Measurements from ENCODE around the gene TIMM17B.
A peak's percentile ranks its signal among the peaks of the same experiment; 100 is the strongest.
"Not testable (repeated sequence)": the region's sequence is repeated elsewhere in the genome, so short reads cannot be mapped to it uniquely, and the experiment has no call there.

TIMM17B gene

DNA sequence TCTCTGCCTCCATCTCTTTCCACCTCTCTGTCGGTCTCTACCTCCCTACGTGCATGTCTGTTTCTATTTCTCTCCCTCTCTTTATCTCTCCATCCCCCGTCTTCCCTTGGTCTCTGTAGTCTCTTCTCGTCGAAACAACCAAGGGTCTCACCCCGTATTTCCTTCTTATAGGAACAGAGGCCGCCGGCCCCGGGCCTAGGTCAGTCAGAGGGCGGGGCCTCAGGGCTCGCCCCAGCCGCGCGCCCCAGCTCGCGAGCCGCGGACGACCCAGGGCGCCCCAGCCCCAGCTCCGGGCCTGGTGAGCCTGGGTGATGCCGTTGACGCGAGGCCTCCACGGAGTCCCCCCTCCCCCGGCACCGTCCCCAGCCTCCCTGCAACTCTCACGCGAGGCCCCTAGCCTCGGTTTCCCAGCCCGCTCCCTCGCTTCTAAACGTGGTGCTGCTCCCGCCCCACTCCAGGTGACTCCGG lies 6.6 kb downstream of the TIMM17B start:
- Histone ChIP-seq H3K9ac (ENCODE audit: low read length) (peak overlapping the region; percentile 19), H3K4me3 (ENCODE audit: low read depth in 1 of 2, low read length in 2 of 2) (peak overlapping the region; percentile 50 to 61), H3K27me3 (ENCODE audit: control insufficient read depth in 1 of 2, insufficient read depth in 2 of 2, low read length in 2 of 2) (peaks cover 0 to 10% of the 10 kb centered on the region in 2 donors), H3K4me1 (ENCODE audit: insufficient read depth, low read length) (no peaks in the 10 kb centered on the region), H3K9me3 (ENCODE audit: low read length) (no peaks in the 10 kb centered on the region), H3K36me3 (ENCODE audit: insufficient read depth, low read length) (peaks cover 5% of the 10 kb centered on the region), H3K27ac (ENCODE audit: low read depth, low read length) (peak overlapping the region; percentile 44)

DNA sequence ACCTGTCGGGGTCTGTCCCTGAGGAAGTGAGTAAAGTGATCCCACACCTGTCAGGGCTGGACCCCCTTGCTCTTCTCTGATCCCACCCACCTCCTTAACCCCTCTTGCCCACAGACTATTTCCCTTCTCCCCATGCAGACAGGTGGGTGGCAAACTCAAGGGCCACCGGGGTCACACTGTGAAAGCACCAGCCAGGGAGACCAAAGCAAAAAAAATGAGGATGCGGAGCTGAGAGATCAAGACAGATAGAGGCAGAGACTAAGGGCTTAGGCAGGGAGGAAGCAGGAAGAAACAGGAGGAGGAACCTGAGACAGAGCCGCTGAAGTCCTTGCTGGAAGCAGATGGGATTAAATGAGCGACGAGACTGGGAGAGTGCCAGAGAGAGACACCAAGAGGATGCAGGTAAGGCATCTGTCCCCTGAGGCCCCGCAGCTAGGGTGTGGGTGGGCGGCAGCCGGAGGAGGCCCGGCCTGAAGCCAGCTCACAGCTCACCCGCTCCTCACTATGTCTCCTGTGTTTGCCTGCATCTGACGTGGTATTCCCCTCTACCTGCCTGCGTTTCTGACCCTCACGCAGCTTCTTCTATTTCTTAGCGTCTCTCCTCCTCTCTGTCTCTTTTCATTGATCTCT lies 7.2 kb downstream of the TIMM17B start:
- H3K4me3 ChIP-seq (ENCODE audit: low read depth in 1 of 2, low read length in 2 of 2), result peak overlapping the region; percentile 50 to 61
- peaks cover 0 to 10% of the 10 kb centered on the region in 2 donors for H3K27me3 ChIP-seq (ENCODE audit: control insufficient read depth in 1 of 2, insufficient read depth in 2 of 2, low read length in 2 of 2)
- no peak overlapping the region for H3K27ac ChIP-seq (ENCODE audit: low read depth, low read length)
- no peaks in the 10 kb centered on the region for H3K4me1 ChIP-seq (ENCODE audit: insufficient read depth, low read length)
- H3K9ac ChIP-seq (ENCODE audit: low read length), result peak overlapping the region; percentile 19
- no peaks in the 10 kb centered on the region for H3K9me3 ChIP-seq (ENCODE audit: low read length)
- peaks cover 4% of the 10 kb centered on the region for H3K36me3 ChIP-seq (ENCODE audit: insufficient read depth, low read length)

DNA sequence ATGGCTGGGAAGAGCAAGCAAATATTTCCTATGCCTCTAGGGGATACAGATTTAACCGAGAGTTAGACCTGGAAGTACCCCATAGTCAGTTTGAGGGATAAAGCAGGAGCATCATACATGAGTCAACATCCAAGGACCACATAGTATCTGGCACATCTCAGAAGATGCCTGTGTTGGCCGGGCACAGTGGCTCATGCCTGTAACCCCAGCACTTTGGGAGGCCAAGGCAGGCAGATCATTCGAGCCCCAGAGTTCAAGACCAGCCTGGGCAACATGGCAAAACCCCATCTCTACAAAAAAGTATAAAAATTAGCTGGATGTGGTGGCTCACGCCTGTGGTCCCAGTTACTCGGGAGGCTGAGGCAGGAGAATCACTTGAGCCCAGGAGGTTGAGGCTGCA lies 11.0 kb downstream of the TIMM17B start:
- H3K27ac ChIP-seq (ENCODE audit: low read depth, low read length), result not testable (repeated sequence)

DNA sequence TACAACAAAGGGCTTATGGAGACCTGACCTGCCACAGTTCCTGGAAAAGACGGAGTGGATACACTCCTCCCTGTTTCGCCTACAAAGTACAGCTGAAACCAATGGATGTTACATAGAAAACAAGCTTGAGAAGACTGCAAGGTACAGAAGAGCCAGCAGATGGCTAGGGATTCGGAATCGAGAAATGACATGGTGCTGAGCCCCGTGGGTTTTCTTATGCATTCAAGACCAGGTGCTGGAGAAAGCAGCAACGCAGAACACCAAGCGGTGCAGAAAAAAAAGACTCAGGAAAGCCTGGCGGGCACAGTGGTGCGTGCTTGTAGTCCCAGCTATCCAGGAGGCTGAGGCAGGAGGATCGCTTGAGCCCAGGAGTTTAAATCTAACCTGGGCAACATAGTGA lies 13.8 kb downstream of the TIMM17B start:
- Histone ChIP-seq H3K4me3 (ENCODE audit: low read depth in 1 of 2, low read length in 2 of 2) (no peak overlapping the region), H3K27ac (ENCODE audit: low read depth, low read length) (no peak overlapping the region), H3K27me3 (ENCODE audit: control insufficient read depth in 1 of 2, insufficient read depth in 2 of 2, low read length in 2 of 2) (no peaks in the 10 kb centered on the region), H3K9ac (ENCODE audit: low read length) (no peak overlapping the region), H3K9me3 (ENCODE audit: low read length) (no peaks in the 10 kb centered on the region), H3K4me1 (ENCODE audit: insufficient read depth, low read length) (no peaks in the 10 kb centered on the region), H3K36me3 (ENCODE audit: insufficient read depth, low read length) (no peaks in the 10 kb centered on the region)

More for the DNA sequence above, 11.0 kb downstream of the TIMM17B start:
- not testable (repeated sequence) for H3K9me3 ChIP-seq (ENCODE audit: low read length); H3K9ac ChIP-seq (ENCODE audit: low read length); H3K4me1 ChIP-seq (ENCODE audit: insufficient read depth, low read length); H3K4me3 ChIP-seq (ENCODE audit: low read depth in 1 of 2, low read length in 2 of 2); H3K36me3 ChIP-seq (ENCODE audit: insufficient read depth, low read length)
- peaks cover 0 to 10% of the 10 kb centered on the region in 2 donors for H3K27me3 ChIP-seq (ENCODE audit: control insufficient read depth in 1 of 2, insufficient read depth in 2 of 2, low read length in 2 of 2)

DNA sequence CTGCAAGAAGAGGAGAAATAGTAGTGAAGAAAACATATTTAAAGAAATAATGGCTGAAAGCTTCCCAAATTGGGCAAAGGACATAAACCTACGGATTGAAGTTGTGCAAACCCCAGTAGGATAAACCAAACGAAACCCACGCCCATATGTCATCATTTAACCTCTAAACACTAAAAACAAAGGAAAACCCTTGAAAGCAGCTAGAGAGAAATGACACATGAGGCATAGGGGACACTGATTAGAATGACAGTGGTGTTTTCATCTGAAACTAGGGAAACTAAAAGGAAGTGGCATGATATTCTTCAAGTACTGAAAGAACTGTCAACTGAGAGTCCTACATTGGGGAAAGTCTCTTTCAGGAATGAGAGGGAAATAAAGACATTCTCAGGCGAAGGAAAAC lies 20.6 kb downstream of the TIMM17B start:
- not testable (repeated sequence) for H3K4me3 ChIP-seq (ENCODE audit: low read depth in 1 of 2, low read length in 2 of 2); H3K27ac ChIP-seq (ENCODE audit: low read depth, low read length); H3K36me3 ChIP-seq (ENCODE audit: insufficient read depth, low read length); H3K9ac ChIP-seq (ENCODE audit: low read length); H3K9me3 ChIP-seq (ENCODE audit: low read length); H3K27me3 ChIP-seq (ENCODE audit: control insufficient read depth in 1 of 2, insufficient read depth in 2 of 2, low read length in 2 of 2); H3K4me1 ChIP-seq (ENCODE audit: insufficient read depth, low read length)

DNA sequence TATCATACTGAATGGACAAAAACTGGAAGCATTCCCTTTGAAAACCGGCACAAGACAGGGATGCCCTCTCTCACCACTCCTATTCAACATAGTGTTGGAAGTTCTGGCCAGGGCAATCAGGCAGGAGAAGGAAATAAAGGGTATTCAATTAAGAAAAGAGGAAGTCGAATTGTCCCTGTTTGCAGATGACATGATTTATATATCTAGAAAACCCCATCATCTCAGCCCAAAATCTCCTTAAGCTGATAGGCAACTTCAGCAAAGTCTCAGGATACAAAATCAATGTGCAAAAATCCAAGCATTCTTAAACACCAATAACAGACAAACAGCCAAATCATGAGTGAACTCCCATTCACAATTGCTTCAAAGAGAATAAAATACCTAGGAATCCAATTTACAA lies 25.6 kb downstream of the TIMM17B start:
- not testable (repeated sequence) for H3K36me3 ChIP-seq (ENCODE audit: insufficient read depth, low read length); H3K27ac ChIP-seq (ENCODE audit: low read depth, low read length); H3K9me3 ChIP-seq (ENCODE audit: low read length); H3K4me3 ChIP-seq (ENCODE audit: low read depth in 1 of 2, low read length in 2 of 2); H3K9ac ChIP-seq (ENCODE audit: low read length); H3K27me3 ChIP-seq (ENCODE audit: control insufficient read depth in 1 of 2, insufficient read depth in 2 of 2, low read length in 2 of 2); H3K4me1 ChIP-seq (ENCODE audit: insufficient read depth, low read length)

DNA sequence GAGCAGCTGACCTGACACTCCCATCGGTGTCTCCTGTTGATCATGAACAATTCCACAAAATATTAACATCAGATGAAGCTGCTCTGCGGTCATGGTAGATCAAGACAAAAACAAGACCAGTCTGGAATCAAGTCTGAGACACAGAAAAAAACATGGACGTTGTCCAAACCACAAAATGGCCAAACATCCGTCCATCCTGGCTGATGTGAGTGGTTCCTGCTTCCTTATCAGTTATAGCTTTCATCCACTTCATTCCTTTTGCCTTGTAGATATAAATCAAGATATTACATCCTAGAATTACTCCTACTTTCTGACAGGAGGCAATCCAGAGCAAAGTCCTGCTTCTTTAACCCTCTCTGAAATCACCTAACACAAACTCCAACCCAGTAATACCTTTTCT lies 33.4 kb downstream of the TIMM17B start:
- no peaks in the 10 kb centered on the region for H3K4me1 ChIP-seq (ENCODE audit: insufficient read depth, low read length)
- H3K36me3 ChIP-seq (ENCODE audit: insufficient read depth, low read length), result no peaks in the 10 kb centered on the region
- no peak overlapping the region for H3K9ac ChIP-seq (ENCODE audit: low read length)
- no peaks in the 10 kb centered on the region for H3K9me3 ChIP-seq (ENCODE audit: low read length)
- no peak overlapping the region for H3K27ac ChIP-seq (ENCODE audit: low read depth, low read length)
- H3K4me3 ChIP-seq (ENCODE audit: low read depth in 1 of 2, low read length in 2 of 2), result no peak overlapping the region
- H3K27me3 ChIP-seq (ENCODE audit: control insufficient read depth in 1 of 2, insufficient read depth in 2 of 2, low read length in 2 of 2), result no peaks in the 10 kb centered on the region

DNA sequence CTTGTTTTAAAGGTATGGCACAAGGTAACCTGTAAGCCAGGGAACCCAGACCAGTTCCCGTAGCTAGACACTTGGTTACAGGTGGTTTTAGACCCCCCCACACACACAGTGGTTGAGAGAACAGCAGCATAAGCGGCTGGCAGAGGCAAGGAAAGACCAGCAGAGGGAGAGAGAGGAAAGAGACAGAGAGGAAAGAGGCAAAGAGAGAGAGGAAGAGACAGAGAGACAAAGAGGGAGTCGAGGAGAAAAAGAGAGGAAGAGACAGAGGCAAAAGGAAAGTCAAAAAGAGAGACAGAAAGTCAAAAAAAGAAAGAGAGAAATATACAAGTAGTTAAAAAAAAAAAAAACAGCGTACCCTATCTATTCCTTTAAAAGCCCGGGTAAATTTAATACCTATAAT lies 42.7 kb downstream of the TIMM17B start:
- Histone ChIP-seq H3K4me3 (ENCODE audit: low read depth in 1 of 2, low read length in 2 of 2) (no peak overlapping the region), H3K36me3 (ENCODE audit: insufficient read depth, low read length) (no peaks in the 10 kb centered on the region), H3K4me1 (ENCODE audit: insufficient read depth, low read length) (no peaks in the 10 kb centered on the region), H3K9me3 (ENCODE audit: low read length) (no peaks in the 10 kb centered on the region), H3K27me3 (ENCODE audit: control insufficient read depth in 1 of 2, insufficient read depth in 2 of 2, low read length in 2 of 2) (no peaks in the 10 kb centered on the region), H3K27ac (ENCODE audit: low read depth, low read length) (no peak overlapping the region), H3K9ac (ENCODE audit: low read length) (no peak overlapping the region)

DNA sequence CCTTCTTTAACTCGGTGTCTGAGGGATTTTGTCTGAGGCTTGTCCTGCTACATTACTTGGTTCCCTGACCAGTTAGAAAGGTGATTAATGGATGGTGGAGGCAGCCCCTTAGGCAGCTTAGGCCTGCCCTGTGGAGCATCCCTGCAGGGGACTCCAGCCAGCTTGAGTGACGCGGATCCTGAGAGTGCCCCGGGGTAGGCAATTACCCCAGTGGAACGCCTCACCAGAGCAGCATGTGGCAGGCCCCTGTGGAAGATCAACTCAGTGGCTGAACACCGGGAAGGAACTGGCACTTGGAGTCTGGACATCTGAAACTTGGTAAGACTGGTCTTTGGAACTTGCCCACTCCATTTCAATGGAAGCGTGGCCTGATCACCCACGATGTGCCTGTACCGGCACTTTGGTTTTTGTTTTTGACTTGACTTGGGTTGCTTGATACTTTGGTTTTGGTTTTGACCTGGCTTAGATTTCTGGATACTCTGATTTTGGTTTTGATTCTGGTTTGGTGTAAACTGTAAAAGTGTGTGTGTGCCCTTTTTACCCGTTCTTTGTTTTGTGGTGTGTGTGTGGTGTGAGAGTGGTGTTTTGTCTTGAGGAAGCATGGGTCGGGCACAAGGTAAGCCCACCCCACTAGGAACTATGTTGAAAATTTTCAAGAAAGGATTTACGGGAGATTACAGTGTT lies 43.3 kb downstream of the TIMM17B start:
- not testable (repeated sequence) for H3K4me1 ChIP-seq (ENCODE audit: insufficient read depth, low read length); H3K27ac ChIP-seq (ENCODE audit: low read depth, low read length); H3K36me3 ChIP-seq (ENCODE audit: insufficient read depth, low read length); H3K27me3 ChIP-seq (ENCODE audit: control insufficient read depth in 1 of 2, insufficient read depth in 2 of 2, low read length in 2 of 2); H3K4me3 ChIP-seq (ENCODE audit: low read depth in 1 of 2, low read length in 2 of 2); H3K9me3 ChIP-seq (ENCODE audit: low read length); H3K9ac ChIP-seq (ENCODE audit: low read length)

DNA sequence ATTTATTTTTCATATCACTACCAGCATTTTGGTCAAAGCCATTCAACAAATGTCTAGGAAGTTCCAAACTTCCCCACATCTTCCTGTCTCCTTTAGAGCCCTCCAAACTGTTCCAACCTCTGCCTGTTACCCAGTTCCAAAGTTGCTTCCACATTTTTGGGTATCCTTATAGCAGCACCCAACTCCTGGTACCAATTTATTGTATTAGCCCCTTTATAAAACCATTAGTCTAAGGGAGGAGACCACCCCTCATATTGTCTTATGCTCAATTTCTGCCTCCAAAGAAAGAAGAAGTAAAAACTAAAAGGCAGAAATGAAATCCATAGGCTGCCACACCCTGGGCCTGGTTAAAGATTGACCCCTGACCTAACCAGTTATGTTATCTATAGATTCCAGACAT lies 44.1 kb downstream of the TIMM17B start:
- H3K27me3 ChIP-seq (ENCODE audit: control insufficient read depth in 1 of 2, insufficient read depth in 2 of 2, low read length in 2 of 2); H3K9ac ChIP-seq (ENCODE audit: low read length); H3K9me3 ChIP-seq (ENCODE audit: low read length); H3K4me1 ChIP-seq (ENCODE audit: insufficient read depth, low read length); H3K27ac ChIP-seq (ENCODE audit: low read depth, low read length); H3K4me3 ChIP-seq (ENCODE audit: low read depth in 1 of 2, low read length in 2 of 2); H3K36me3 ChIP-seq (ENCODE audit: insufficient read depth, low read length): not testable (repeated sequence)

DNA sequence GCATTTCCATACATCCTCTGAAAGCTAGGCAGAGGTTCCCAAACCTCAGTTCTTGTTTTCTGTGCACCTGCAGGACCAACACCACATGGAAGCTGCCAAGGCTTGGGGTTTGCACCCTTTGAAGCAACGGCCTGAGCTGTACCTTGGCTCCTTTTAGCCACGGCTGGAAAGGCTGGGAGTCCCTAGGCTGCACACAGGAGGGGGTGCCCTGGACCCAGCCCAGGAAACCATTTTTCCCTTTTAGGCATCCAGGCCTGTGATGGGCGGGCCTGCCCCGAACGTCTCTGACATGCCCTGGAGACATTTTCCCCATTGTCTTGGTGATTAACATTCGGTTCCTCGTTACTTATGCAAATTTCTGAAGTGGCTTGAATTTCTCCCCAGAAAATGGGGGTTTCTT lies 44.7 kb downstream of the TIMM17B start:
- Histone ChIP-seq H3K9me3 (ENCODE audit: low read length) (no peaks in the 10 kb centered on the region), H3K4me3 (ENCODE audit: low read depth in 1 of 2, low read length in 2 of 2) (no peak overlapping the region), H3K27ac (ENCODE audit: low read depth, low read length) (no peak overlapping the region), H3K4me1 (ENCODE audit: insufficient read depth, low read length) (no peaks in the 10 kb centered on the region), H3K9ac (ENCODE audit: low read length) (no peak overlapping the region), H3K27me3 (ENCODE audit: control insufficient read depth in 1 of 2, insufficient read depth in 2 of 2, low read length in 2 of 2) (no peaks in the 10 kb centered on the region), H3K36me3 (ENCODE audit: insufficient read depth, low read length) (no peaks in the 10 kb centered on the region)

DNA sequence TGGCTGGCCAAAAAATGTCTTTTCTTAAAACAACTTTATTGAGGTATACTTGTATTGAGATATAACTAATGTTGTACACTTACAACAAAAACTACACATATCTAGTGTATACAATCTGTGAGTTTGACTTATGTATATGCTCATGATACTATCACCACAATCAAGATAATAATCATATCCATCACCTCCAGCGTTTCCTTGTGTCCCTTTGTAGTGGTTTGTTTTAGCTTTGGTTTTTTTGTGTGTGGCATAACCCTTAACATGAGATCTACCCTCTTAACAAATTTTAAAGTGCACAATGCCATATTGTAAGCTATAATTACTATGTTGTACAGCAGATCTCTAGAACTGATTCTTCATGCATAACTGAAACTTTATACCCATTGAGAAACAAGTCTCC lies 48.7 kb downstream of the TIMM17B start:
- Histone ChIP-seq H3K4me1 (ENCODE audit: insufficient read depth, low read length) (no peaks in the 10 kb centered on the region), H3K36me3 (ENCODE audit: insufficient read depth, low read length) (no peaks in the 10 kb centered on the region), H3K9ac (ENCODE audit: low read length) (no peak overlapping the region), H3K4me3 (ENCODE audit: low read depth in 1 of 2, low read length in 2 of 2) (no peak overlapping the region), H3K27me3 (ENCODE audit: control insufficient read depth in 1 of 2, insufficient read depth in 2 of 2, low read length in 2 of 2) (no peaks in the 10 kb centered on the region), H3K9me3 (ENCODE audit: low read length) (no peaks in the 10 kb centered on the region), H3K27ac (ENCODE audit: low read depth, low read length) (no peak overlapping the region)
